HG02798 (cell line): ENCODE results near the gene KRTAP17-1.

Experiments used
- ATAC-seq: cut with Tn5 transposase; IDR thresholded peaks from one replicate; pipeline ENCODE4 v1.9.1; 2021; ENCODE audit warnings: mild to moderate bottlenecking; ENCODE audit not compliant: unreplicated experiment, poor library complexity

KRTAP17-1 gene

GRCh38 chr17:41333836-41334235, 18.3 kb upstream of the KRTAP17-1 start:
- no peak for ATAC-seq

GRCh38 chr17:41333098-41333497, 17.6 kb upstream of the KRTAP17-1 start:
- no peak for ATAC-seq

DNA sequence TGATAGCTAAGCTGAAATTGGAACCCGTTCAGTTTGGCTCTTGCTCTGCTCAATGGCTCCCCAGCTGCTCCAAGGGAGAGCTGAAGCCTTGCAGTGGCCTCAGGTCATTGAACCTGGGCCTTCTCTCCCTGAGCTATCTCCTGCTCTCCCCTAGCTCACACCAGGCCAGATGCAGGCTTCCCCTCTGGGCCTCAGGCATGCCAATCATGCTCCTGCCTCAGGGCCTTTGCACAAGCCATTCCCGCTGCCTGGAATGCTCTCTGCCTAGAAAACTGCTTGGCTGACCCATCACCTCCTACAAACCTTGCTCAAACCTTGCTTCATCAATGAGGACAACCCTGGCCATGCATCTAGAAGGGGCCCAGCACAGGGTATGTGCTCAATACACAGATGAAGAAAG, 16.7 kb upstream of the KRTAP17-1 start:
- no peak for ATAC-seq

DNA sequence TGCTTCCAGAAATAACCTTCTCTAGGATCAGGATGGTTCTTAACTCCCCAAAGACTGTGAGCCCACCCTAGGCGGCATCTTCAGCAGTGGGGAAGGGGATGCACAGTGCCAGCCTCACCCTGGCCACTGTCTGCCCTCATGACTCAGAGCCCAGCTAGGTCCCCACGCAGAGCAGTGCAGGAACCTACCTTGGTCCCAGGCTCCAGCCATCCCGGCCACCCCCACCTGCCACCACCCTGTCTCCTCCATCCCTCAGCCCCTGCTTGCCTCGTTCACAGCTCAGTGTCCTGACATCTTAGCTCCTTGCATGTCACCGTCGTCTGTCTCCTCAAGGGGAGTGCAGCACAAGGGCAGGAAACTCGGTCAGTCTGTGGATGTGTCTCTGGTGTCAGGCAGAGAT, 16.1 kb upstream of the KRTAP17-1 start:
- no peak for ATAC-seq

DNA sequence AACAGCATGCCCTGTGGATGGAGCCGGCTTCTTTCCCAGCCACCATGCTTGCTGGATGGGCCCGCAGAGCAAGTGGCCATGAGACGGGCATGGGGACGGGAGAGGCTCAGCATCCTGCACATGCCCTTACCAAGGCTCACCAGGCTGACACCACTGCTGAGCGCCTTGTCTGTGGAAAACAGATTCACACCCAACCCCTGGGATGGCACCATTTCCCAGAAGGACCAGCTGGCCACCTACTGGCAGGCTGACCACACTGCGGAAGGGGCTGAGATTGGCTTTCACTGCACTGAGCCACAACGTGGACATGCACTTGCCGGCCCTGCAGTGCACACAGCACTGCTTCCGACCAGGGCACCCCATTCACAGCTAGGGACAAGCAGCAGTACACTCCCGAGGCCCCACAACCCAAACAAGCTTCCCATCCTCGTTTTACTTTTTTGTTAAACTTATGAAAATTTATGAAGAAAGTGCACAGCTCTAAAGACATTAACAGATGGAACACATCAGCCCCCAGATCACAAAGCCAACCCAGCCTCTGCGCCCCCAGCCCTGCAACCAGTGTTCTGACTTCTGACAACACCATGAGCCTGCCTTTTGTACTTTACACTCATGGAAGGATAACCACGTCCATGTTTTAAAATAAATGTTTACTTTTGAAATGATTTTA, 13.9 kb upstream of the KRTAP17-1 start:
- ATAC-seq: no peak

DNA sequence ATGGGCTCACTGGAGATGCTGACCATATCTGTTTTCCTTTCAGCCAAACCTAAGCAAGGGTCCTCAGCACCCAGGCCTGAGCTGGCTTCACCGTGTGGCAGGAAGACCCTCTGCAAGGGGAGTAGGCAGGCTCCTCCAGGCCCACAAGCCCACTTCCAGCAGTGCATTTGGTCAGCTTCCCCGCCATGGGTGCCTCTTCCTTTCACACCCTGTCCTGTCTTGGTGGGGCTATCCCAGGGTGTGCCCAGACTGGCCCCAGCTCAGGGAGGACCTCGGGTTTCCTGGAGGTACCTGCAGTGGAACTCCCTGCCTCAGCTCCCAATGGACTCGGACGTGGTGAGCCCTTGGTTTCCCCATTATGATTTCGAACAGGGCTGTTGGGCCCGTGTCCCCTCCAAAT, 12.7 kb upstream of the KRTAP17-1 start:
- ATAC-seq: no peak

- no peak for ATAC-seq
These were observed 12.1 kb upstream of the KRTAP17-1 start for GRCh38 chr17:41327411-41328120.

DNA sequence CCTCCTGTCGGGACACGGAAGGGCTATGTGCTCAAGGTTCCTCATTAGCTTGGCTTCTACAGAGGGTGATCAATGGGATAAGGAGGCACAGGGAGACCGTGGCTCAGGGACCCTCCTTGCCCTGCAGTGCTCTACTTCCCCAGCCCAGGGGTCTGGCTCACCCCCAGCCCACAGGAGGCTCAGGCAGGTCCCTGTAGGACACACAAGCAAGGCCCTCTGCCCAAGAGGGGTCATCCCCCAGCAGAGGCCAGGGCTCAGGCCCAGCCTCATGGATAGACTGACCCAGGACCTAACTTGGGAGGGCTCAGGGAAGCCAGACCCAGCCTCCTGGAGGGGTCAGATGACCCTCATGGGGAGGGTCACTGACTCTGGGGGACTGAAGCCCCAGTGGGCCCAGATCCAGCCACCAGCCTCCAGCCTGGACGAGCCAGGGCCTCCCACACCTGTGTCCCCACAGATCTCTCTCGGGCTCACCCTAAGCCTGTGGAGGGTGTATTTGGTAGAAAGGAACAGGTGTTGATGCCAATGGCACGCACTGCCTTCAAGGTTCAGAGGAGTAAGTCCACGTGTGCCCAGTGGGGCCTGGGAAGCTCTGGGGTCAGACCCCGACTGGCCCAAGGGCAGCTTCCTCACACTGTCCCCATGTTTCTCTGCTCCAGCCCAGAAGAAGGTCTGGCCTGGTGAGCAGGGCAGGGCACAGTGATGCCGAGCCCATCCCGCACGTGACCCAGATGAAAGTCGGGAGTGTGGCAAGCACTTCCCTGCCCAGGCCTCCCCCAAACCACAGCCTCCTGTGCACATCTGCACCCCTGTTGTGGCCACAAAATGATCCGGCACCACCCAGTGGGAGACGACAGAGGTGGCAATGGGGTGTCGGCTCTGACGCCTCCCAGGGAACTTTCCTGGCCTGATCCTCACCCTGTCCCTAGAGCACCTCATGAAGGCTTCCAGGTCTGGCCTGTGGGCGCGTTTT, 10.9 kb upstream of the KRTAP17-1 start:
- ATAC-seq: no peak

DNA sequence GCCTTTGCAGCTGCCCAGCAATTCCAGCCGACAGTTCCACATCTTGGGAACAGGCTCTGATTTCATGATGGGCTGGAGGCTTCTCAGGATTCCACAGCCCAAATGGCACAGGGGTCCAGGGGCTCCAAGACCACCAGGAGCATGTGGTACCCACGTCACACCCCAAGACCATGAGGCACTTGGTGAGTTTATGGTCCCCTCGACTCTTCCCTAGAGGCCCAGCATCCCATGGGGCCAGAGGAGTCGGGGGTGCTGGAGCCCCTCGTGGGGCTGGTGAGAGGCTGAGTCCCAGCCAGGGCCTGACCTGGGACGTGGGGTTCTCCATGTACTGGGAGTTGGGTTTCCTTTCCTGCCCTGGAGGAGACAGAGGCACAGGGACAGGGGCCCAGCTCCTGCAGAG, 10.1 kb upstream of the KRTAP17-1 start:
- no peak for ATAC-seq

DNA sequence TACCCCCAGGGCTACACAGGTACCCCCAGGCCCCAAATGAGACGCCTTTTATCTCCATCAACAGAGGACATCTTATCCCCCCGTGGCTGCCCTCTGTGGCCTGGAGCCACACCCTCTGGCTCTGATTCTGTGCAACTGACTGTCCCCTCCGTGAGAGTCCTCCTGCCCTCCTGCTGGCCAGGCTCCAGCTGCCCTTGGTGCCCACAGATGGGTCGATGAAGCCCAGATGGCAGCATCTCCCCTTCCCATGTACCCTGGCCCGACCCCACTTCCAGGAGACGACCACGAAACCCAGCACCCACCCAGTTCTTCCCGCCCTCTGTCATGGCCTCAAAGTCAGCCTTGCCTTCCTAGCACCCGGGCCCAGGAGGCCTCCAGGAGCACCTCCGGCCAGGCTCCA, 9.6 kb upstream of the KRTAP17-1 start:
- no peak for ATAC-seq

DNA sequence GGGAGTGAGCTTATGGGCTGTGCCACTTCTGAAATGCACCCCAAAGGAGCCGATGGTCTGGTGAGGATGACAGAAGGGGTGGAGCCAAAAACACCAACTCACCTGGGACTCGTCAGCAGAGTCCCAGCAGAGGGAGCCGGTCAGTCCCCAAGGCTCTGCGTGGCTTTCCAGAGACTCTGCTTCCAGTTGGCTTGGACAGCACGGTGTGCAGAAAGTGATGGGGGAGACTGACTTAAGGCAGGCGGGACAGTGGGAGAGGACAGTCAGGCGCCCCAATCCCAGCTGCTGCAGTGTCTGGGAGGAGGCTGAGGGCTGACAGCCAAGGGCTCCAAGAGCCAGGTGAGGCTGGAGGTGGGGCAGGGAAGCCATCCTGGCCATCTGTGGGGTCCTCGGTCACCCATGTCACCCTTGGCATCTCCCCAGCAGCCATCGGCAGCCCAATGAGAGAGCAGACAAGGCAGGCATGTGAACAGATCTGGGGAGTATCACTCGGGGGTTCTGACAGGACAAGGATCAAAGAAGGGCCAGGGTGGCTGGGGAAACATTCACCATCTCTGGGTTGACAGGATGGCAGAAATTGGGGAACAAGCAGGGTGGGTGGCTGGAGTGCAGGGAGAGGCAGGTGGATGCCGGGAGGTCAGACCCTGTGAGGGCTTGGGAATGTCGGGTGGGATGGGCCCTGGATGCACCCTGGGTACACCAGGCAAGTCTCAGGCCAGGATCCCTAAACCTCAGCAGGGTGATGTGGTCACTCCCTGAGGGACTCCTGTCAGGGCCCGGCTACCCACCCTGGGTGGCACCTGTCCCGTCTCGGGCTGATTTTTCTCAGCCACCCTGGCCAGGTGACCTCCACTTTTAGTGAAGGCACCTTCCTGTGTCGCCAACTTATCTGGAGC, 8.9 kb upstream of the KRTAP17-1 start:
- no peak for ATAC-seq

DNA sequence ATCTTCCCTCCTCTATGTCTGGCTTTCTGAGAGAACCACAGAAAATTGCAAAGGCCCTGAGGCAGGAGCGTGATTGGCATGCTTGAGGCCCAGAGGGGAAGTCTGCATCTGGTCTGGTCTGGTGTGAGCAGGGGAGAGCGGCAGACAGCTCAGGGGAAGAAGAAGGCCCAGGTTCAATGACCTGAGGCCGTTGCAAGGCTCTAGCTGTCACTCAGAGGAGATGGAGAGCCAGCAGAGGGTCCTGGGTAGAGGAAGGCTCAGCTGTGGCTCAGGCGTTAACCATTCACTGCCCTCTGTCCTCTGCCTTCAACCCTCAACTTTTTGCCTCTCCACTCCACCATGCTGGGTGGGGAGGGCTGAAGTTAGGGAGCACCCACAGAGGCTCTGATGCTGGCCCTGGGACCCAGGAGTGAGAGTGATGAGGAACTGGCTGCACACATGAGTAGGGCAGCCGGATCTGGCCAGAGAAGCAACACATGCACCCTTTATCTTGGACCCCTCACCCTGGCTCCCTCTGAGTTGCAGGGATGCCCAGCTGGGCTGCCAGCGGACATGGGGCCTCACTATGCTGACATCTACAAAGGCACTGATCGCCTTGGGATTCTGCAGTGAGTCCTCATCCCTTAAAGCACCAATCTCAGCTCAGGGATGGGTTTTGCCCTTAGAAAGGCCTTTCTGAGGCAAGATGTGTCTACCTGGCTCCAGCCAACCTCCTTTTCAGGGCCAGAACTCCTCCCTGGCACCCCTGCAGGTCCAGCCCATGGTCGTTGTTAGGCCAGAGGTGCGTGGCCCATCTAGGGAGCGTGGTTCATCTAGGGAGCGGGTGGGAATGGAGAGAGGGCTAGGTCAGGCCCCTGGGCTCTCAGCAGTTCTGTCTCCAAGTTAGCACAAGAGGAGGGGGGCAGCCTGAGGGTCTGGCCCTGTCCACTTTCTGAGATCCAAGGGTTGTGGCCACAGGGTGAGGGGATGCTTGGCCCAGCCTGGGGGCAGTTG, 7.7 kb upstream of the KRTAP17-1 start:
- ATAC-seq: no peak

- no peak for ATAC-seq
These were observed 6.8 kb upstream of the KRTAP17-1 start for GRCh38 chr17:41322094-41322902.

GRCh38 chr17:41318231-41318630, 2.7 kb upstream of the KRTAP17-1 start:
- no peak for ATAC-seq

GRCh38 chr17:41315814-41316445, 420 bp upstream of the KRTAP17-1 start:
- ATAC-seq: no peak

GRCh38 chr17:41311111-41311510, 4.4 kb downstream of the KRTAP17-1 start:
- no peak for ATAC-seq

DNA sequence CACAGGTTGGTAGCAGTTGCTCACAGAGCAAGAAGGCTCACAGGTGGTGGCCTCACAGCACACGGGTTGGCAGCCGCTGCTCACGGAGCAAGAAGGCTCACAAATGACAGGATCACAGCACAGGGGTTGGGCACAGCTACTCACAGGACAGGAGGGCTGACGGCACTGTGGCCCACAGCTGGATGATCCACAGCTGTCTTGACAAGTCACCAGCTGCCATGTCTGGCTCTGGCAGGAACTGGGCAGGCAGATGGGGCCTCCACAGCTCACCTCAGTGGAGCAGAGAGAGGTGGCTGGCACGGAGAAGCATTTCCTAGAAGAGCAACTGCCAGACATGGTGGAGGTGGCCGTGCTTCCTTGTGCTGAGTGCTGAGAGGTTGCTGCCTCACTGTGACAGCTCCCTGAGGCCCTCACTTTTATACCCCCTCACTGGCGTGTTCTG, 6.6 kb downstream of the KRTAP17-1 start, which contains the start of gene KRTAP16-1:
TSS of gene KRTAP16-1 (minus strand) at position 392 of the 442 bp plus-strand sequence. CDS start at position 336, 56 bp downstream.
- no peak for ATAC-seq
